SU-DHL-6 (cell line): ENCODE results near the gene GAR1.

Experiments used
- H2AFZ ChIP-seq: fragments of 200-600 bp; sonication (generic); 2 replicates; pipeline ENCODE4 v1.6.1; 2014; ENCODE audit warnings: low read depth, mild to moderate bottlenecking, moderate library complexity, mixed read lengths, antibody characterized with exemption, low read length; ENCODE audit not compliant: severe bottlenecking
- H3F3A ChIP-seq: fragments of 200-600 bp; shearing (Covaris generic); 2 replicates; pipeline ENCODE4 v1.6.0; 2016; ENCODE audit warnings: antibody characterized with exemption, mild to moderate bottlenecking; ENCODE audit not compliant: insufficient read depth
- H3K27ac ChIP-seq: fragments of 200-600 bp; sonication (generic); 2 replicates; pipeline ENCODE4 v1.5.1; 2016; ENCODE audit warnings: low read depth, mild to moderate bottlenecking, low read length, moderate library complexity, mixed read lengths
- H3K27me3 ChIP-seq: fragments of 200-600 bp; sonication (generic), shearing (Covaris generic); 2 replicates; pipeline ENCODE4 v1.6.0; 2014; ENCODE audit warnings: mild to moderate bottlenecking, low read length
- H3K36me3 ChIP-seq: fragments of 200-600 bp; sonication (generic); 2 replicates; pipeline ENCODE4 v1.6.1; 2014; ENCODE audit warnings: mild to moderate bottlenecking, low read length, mixed read lengths
- H3K4me2 ChIP-seq: fragments of 300-600, 200-600 bp; shearing (Covaris generic), sonication (generic); 2 replicates; pipeline ENCODE4 v1.6.0; 2014; ENCODE audit warnings: low read length, low read depth, mild to moderate bottlenecking; ENCODE audit not compliant: poor library complexity, severe bottlenecking
- H3K4me3 ChIP-seq: fragments of 200-600 bp; sonication (generic); 2 replicates; pipeline ENCODE4 v1.5.1; 2014; ENCODE audit warnings: antibody characterized with exemption, low read length, mild to moderate bottlenecking, mixed read lengths; ENCODE audit not compliant: insufficient read depth, poor library complexity, severe bottlenecking
- H3K79me2 ChIP-seq: fragments of 200-600 bp; sonication (generic); 2 replicates; pipeline ENCODE4 v1.6.1; 2014; ENCODE audit warnings: mild to moderate bottlenecking, low read length, moderate library complexity; ENCODE audit not compliant: insufficient read depth
- H3K9ac ChIP-seq: fragments of 200-600 bp; sonication (generic); 2 replicates; pipeline ENCODE4 v1.7.0; 2014; ENCODE audit warnings: mild to moderate bottlenecking, low read length
- H3K9me2 ChIP-seq: fragments of 200-600 bp; sonication (generic); replicated peaks from 2 replicates; pipeline ENCODE4 v1.6.1; 2014; ENCODE audit warnings: low read length; ENCODE audit not compliant: insufficient read depth
- H3K9me3 ChIP-seq: fragments of 200-600 bp; sonication (generic); 2 replicates; pipeline ENCODE4 v1.6.1; 2014; ENCODE audit warnings: low read length, mixed read lengths; ENCODE audit not compliant: insufficient read depth
- H4K20me1 ChIP-seq: fragments of 200-600 bp; sonication (generic); 2 replicates; pipeline ENCODE4 v1.6.1; 2014; ENCODE audit warnings: low read depth, mild to moderate bottlenecking, antibody characterized with exemption, low read length, moderate library complexity, mixed read lengths
- EZH2phosphoT487 ChIP-seq: fragments of 200-600 bp; sonication (generic), shearing (Covaris generic); conservative IDR thresholded peaks from 2 replicates; pipeline ENCODE4 v1.6.1; 2018; ENCODE audit warnings: mild to moderate bottlenecking, antibody characterized with exemption, low read length, moderate library complexity, mixed read lengths
- TF ChIP-seq, protein P1 (sequence below): fragments of 200-600 bp; sonication (generic); IDR thresholded peaks from one replicate; pipeline ENCODE4 v1.5.1; 2017; ENCODE audit warnings: antibody characterized with exemption, mild to moderate bottlenecking, low read length, moderate library complexity; ENCODE audit not compliant: insufficient read depth, poor library complexity, severe bottlenecking

Gene GAR1

DNA sequence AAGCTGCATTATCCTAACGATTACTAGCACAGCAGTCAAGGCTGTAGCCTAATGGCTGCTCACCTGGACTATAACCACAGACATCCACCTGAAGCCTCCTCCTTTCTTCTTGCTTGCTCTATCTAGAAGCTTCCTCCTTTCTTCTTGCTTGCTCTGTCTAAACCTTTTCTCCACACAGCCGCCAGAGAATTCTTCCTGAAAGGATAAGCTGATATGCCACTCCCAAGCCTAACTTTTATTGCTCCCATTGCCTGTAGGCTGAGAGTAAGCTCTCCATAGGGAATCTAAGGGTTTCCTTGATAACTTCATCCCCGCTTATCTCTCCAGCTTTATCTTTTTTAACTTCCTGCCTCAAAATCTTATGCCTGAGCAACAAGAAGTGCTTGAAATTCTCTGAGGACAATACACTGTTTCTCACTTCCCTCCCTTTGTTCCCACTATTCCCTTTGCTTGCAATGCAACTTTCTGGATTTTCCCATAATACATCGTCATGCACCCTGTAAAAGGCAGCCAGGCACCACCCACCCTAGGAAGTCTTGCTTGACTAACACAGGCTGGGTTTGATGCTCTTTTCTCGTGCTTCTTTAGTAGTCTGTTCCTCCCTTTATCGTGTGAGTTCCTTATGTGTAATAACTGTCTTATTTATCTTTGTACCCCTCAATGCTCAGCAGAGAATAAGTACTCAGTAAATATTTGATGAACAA lies 31.0 kb downstream of the GAR1 start:
- H3K36me3 ChIP-seq: no peaks in the 10 kb centered on the region
- H3K9me3 ChIP-seq: no peaks in the 10 kb centered on the region
- H4K20me1 ChIP-seq: no peaks in the 10 kb centered on the region
- H3K9me2 ChIP-seq: no peaks in the 10 kb centered on the region
- no peak overlapping the region for H3K27ac ChIP-seq
- no peak overlapping the region for H2AFZ ChIP-seq
- H3K9ac ChIP-seq: no peak overlapping the region
- TF ChIP-seq EZH2phosphoT487: no peak
- TF ChIP-seq, protein P1, sequence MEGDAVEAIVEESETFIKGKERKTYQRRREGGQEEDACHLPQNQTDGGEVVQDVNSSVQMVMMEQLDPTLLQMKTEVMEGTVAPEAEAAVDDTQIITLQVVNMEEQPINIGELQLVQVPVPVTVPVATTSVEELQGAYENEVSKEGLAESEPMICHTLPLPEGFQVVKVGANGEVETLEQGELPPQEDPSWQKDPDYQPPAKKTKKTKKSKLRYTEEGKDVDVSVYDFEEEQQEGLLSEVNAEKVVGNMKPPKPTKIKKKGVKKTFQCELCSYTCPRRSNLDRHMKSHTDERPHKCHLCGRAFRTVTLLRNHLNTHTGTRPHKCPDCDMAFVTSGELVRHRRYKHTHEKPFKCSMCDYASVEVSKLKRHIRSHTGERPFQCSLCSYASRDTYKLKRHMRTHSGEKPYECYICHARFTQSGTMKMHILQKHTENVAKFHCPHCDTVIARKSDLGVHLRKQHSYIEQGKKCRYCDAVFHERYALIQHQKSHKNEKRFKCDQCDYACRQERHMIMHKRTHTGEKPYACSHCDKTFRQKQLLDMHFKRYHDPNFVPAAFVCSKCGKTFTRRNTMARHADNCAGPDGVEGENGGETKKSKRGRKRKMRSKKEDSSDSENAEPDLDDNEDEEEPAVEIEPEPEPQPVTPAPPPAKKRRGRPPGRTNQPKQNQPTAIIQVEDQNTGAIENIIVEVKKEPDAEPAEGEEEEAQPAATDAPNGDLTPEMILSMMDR: no peak
- H3K4me3 ChIP-seq: no peak overlapping the region
- H3K4me2 ChIP-seq: no peak overlapping the region
- no peaks in the 10 kb centered on the region for H3K27me3 ChIP-seq
- H3F3A ChIP-seq: no peaks in the 10 kb centered on the region
- no peaks in the 10 kb centered on the region for H3K79me2 ChIP-seq

DNA sequence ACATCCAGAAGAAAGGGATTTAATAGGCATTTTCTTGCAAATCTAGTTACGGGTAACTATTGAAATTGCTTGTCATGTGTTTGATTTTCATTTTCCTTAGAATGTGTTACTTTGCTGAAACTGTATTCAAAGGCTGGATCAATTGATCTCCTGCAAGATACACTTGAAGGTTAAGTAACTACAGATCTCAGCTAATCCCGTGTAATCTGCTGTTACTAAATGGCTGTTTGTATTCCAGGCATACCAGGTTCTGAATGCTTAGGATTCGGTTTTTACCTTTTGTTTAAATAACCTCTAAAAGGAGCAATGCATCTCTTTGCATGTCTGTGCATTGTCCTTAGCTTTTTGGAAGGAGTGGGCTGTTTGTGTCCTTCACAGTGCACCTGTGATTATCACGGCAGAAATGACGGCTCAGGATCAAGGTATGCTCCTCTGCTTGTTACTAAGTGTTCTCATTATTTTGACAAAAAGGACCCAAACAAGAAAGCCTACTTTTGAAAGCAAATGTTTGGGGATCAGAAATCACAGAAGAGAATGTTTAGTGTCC lies 32.4 kb downstream of the GAR1 start, which contains the start of gene LRIT3:
Gene LRIT3 (plus strand): TSS at position 212 of the 547 bp plus-strand sequence. CDS start 95 bp downstream, at position 307.
- TF ChIP-seq EZH2phosphoT487: no peak
- TF ChIP-seq, protein P1: no peak
- no peak within 1 kb of the TSS for H3K4me3 ChIP-seq
- H3K9me3 ChIP-seq: no peaks in the 10 kb centered on the region
- H4K20me1 ChIP-seq: no peaks in the 10 kb centered on the region
- H3K27ac ChIP-seq: no peak within 1 kb of the TSS
- no peak within 1 kb of the TSS for H3K4me2 ChIP-seq
- no peaks in the 10 kb centered on the region for H3K79me2 ChIP-seq
- H3K9ac ChIP-seq: no peak within 1 kb of the TSS
- no peaks in the 10 kb centered on the region for H3K9me2 ChIP-seq
- H3K27me3 ChIP-seq: no peaks in the 10 kb centered on the region
- H3F3A ChIP-seq: no peaks in the 10 kb centered on the region
- no peak within 1 kb of the TSS for H2AFZ ChIP-seq
- no peaks in the 10 kb centered on the region for H3K36me3 ChIP-seq

DNA sequence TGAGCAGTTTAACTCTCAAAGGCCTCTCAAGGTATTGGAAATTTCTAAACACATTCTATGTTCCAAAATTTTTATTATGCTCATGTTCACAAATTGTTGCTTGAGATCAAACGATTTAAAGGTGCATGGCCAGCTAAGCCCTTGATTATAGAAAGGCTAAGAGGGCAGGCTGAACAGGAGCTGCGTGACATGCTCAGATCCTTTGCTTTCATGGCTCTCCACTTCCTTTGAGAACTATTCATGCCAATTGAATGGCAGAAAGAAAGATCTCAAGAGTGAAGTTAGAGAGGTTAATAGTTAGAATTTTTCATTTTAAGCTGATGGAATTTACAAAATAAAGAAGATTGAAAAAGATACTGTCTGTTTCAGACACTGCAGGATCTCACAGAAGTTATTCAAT lies 32.9 kb downstream of the GAR1 start:
- H3K79me2 ChIP-seq: no peaks in the 10 kb centered on the region
- H3K27ac ChIP-seq: no peak overlapping the region
- no peaks in the 10 kb centered on the region for H3K36me3 ChIP-seq
- no peaks in the 10 kb centered on the region for H3F3A ChIP-seq
- H3K9me3 ChIP-seq: no peaks in the 10 kb centered on the region
- H3K4me2 ChIP-seq: no peak overlapping the region
- H3K9me2 ChIP-seq: no peaks in the 10 kb centered on the region
- H3K27me3 ChIP-seq: no peaks in the 10 kb centered on the region
- no peak overlapping the region for H3K4me3 ChIP-seq
- H4K20me1 ChIP-seq: no peaks in the 10 kb centered on the region
- H3K9ac ChIP-seq: no peak overlapping the region
- TF ChIP-seq EZH2phosphoT487: no peak
- TF ChIP-seq, protein P1: no peak
- no peak overlapping the region for H2AFZ ChIP-seq
